Fibroblast of villous mesenchyme (primary cell): ENCODE measurements around the gene MT1H. TPM values are rescaled to one million over a fixed set of nuclear protein-coding genes. Genes with fewer than 3 reads are reported as not detected.
A peak's percentile ranks its signal among the peaks of the same experiment; 100 is the strongest.

ENCODE experiments used
- DNase-seq: peaks from one replicate; pipeline ENCODE4 v3.0.0-alpha.2; 2010; ENCODE audit warnings: low read depth
- H3K4me3 ChIP-seq: 2 replicates; pipeline ENCODE4 v1.5.1; 2011; ENCODE audit warnings: low read depth, mild to moderate bottlenecking, low read length
- total RNA-seq: library from RNA; depleted of rRNA; stranded (reverse); fragments of >200 nt; gene quantifications from 2 replicates; pipeline ENCODE4 v1.2.3, GENCODE V29; 2012
- TF ChIP-seq, protein P1 (sequence below): IDR thresholded peaks from 2 replicates; pipeline ENCODE4 v1.5.1; 2012; ENCODE audit warnings: low read depth, mild to moderate bottlenecking, low read length; ENCODE audit not compliant: insufficient read depth

The MT1H gene
- total RNA-seq, 1 donor = not detected

DNA sequence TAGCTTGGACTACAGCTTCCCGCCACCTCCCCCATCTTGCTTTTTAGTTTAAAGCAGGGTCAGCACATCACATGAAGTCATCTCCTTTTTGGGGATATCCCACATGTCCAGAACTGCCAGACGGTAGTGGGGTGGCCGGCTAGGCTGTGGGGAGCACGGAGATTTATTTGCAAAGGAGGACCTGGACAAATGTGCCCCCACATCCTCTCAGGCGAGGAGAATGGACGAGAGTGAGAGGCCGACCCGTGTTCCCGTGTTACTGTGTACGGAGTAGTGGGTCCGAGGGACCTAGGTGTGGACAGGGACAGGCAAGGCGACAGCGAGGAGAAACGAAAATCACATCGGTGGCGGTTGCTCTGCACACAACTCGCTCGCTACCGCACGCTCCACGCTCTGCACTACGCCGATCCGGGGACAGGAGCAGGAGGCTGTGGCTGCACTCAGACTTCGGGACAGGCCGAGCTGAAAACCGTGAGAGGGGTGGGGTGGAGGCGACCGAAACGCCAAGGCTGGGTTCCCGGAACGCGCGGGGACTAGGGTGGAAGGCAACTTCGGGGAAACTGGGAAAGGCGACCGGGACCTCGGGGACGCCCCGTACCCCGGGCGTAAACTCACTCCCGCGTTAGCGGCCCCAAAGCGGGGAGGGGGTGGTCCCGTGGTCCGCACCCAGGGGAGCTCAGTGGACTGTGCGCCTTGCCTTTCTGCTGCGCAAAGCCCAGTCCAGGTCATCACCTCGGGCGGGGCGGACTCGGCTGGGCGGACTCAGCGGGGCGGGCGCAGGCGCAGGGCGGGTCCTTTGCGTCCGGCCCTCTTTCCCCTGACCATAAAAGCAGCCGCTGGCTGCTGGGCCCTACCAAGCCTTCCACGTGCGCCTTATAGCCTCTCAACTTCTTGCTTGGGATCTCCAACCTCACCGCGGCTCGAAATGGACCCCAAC, 31.5 kb upstream of the MT1H start, which contains the start of gene MT1A:
MT1A (plus strand) TSS at position 853 of the 937 bp plus-strand sequence; CDS start at position 926, 73 bp downstream.
- peak; percentile 73 for DNase-seq
- TF ChIP-seq, protein P1, sequence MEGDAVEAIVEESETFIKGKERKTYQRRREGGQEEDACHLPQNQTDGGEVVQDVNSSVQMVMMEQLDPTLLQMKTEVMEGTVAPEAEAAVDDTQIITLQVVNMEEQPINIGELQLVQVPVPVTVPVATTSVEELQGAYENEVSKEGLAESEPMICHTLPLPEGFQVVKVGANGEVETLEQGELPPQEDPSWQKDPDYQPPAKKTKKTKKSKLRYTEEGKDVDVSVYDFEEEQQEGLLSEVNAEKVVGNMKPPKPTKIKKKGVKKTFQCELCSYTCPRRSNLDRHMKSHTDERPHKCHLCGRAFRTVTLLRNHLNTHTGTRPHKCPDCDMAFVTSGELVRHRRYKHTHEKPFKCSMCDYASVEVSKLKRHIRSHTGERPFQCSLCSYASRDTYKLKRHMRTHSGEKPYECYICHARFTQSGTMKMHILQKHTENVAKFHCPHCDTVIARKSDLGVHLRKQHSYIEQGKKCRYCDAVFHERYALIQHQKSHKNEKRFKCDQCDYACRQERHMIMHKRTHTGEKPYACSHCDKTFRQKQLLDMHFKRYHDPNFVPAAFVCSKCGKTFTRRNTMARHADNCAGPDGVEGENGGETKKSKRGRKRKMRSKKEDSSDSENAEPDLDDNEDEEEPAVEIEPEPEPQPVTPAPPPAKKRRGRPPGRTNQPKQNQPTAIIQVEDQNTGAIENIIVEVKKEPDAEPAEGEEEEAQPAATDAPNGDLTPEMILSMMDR = no peak
- peak within 1 kb of the TSS; percentile 67 for H3K4me3 ChIP-seq

DNA sequence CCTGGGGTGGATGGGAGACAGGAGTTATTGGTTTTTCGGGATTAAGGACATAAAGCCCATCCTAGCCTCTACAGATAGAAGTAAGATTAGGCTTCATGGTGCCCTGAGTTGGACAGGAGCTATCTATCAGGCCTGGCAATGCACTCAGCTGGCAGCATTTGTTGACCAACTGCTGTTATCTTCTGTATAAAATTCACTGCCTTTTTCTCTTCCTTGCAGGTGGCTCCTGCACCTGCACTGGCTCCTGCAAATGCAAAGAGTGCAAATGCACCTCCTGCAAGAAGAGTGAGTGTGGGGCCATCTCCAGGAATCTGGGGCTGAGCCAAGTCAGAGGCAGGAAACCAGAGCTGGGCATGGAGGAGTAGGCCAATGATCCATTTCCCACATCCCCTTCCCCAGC, 30.6 kb upstream of the MT1H start:
- TF ChIP-seq, protein P1 = no peak
- H3K4me3 ChIP-seq = no peak overlapping the region
- no peak for DNase-seq

DNA sequence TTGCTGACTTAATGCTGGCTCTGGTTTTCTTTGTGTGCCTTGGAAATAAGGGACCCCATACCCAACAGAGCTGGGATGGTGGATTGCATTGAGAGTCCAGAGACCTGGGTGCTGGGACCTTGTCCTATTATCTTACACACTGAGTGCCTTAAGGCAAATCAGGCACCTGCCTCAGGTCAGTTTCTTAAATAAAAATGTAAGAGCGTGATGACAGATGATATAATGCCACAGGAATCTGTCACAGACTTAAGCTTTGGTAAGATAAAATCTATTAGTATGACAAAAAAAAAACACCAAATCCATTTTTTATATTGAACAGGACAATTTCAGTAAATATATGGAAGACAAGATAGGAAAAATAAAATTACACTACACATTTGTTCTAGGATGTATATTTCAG, 29.5 kb upstream of the MT1H start:
- no peak overlapping the region for H3K4me3 ChIP-seq
- no peak for DNase-seq
- TF ChIP-seq, protein P1 = no peak

DNA sequence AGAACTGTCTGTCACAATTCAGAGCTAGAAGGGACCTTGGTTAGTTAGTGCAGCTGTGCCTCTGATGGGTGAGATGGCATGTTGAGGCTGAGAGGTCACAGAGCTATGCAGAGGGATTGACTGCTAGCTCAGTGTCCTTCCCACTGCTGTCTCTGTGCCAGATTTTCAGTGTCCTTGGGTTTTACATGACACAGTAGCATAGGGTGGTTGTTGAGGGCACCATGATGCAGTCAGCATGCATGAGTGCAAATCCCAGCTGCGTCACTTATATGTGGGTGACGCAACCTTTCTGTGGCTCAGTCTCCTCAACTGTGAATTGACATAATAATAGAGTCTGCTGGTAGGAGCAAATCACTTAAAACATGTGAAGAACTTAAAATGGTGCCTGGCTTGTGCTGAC, 28.4 kb upstream of the MT1H start:
- TF ChIP-seq, protein P1 = no peak
- no peak for DNase-seq
- H3K4me3 ChIP-seq = no peak overlapping the region

DNA sequence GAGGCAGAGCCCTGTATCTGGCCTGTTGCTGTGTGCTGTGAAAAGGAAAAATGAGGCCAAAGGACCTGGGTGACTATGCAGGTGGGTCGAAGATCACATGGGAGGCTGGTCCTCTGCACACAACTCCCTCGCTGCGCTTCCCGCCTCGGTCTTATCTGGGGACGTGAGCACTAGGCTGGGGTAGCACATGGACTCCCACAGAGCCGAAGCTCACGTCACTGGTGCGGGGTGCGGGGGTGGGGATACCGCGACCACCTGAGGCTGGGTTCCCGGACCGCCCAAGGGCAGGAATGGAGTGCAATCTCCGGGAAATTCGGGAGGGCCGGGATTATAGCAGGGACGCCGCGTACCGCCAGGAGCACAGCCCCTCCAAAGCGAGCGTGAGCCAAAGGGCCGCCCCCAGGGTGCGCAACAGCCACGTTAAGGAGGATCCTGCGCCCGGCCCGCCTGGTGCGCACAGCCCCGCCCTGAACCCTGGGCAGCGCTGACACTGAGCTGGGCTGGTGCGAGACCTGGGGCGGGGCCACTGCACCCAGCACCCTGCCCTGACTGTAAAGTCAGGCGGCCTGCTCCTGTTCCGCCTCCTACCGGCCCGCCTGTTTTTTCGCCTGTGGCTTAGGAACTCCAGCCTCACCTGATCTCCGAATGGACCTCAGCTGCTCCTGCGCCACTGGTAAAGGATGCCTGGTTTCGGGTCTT, 26.4 kb upstream of the MT1H start:
- H3K4me3 ChIP-seq = peak overlapping the region; percentile 32
- TF ChIP-seq, protein P1 = peak; percentile 55

DNA sequence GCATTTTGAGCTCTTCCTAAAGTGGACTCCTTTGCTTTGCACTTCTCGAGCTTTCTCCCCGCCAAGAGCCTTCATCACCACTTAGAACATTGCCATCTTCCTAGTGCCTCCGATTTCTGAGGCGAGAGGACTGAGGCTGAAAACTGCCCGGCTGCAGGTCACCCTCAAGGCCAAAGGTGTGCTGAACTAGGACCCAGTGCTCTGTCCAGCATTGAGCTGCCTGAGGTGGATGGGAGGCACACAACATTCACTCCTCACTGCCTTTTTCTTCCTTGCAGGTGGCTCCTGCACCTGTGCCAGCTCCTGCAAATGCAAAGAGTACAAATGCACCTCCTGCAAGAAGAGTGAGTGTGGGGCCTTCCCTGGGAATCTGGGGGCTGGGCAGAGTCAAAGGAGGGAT, 25.8 kb upstream of the MT1H start:
- DNase-seq = no peak
- peak overlapping the region; percentile 32 for H3K4me3 ChIP-seq
- TF ChIP-seq, protein P1 = no peak

More for the DNA sequence above, 26.4 kb upstream of the MT1H start:
- peak; percentile 70 for DNase-seq
